Glutamatergic neuron (in vitro differentiated cells): Measurements from ENCODE around the gene IDS. TPM values are rescaled to one million over a fixed set of nuclear protein-coding genes. Genes with fewer than 3 reads are reported as not detected.
"Not testable (repeated sequence)": the region's sequence is repeated elsewhere in the genome, so short reads cannot be mapped to it uniquely, and the experiment has no call there.

ENCODE experiments used
- DNase-seq: peaks from one replicate; pipeline ENCODE4 v3.0.0; 2022
- H3K27ac Mint-ChIP-seq: one replicate; pipeline ENCODE4 v1.8.0; 2020; ENCODE audit warnings: mild to moderate bottlenecking, mixed read lengths, inconsistent platforms; ENCODE audit not compliant: unreplicated experiment
- H3K27me3 Mint-ChIP-seq: one replicate; pipeline ENCODE4 v1.8.0; 2020; ENCODE audit warnings: mild to moderate bottlenecking, moderate library complexity, mixed read lengths, inconsistent platforms; ENCODE audit not compliant: unreplicated experiment
- H3K36me3 Mint-ChIP-seq: one replicate; pipeline ENCODE4 v1.8.0; 2020; ENCODE audit warnings: mild to moderate bottlenecking, mixed read lengths, inconsistent platforms; ENCODE audit not compliant: unreplicated experiment
- H3K4me1 Mint-ChIP-seq: one replicate; pipeline ENCODE4 v1.8.0; 2020; ENCODE audit warnings: mild to moderate bottlenecking, low read depth, mixed read lengths, inconsistent platforms; ENCODE audit not compliant: unreplicated experiment
- H3K4me3 Mint-ChIP-seq: one replicate; pipeline ENCODE4 v1.8.0; 2020; ENCODE audit warnings: mild to moderate bottlenecking, mixed read lengths, inconsistent platforms; ENCODE audit not compliant: unreplicated experiment
- H3K9me3 Mint-ChIP-seq: one replicate; pipeline ENCODE4 v1.8.0; 2020; ENCODE audit warnings: mild to moderate bottlenecking, moderate library complexity, mixed read lengths, inconsistent platforms; ENCODE audit not compliant: unreplicated experiment
- total RNA-seq: library from RNA; stranded (reverse); fragmentation: NEBNext Ultra II Directional; extraction: Animal tissue kit (Norgen Biotek cat#: 25700); gene quantifications from one replicate; pipeline ENCODE4 v1.2.1, GENCODE V29; 2021; ENCODE audit not compliant: unreplicated experiment
- TF ChIP-seq, protein P1 (sequence below): fragments of 200-600 bp; sonication (generic); IDR thresholded peaks from one replicate; pipeline ENCODE4 v1.5.0; 2021; ENCODE audit not compliant: partially characterized antibody, unreplicated experiment

The IDS gene
- total RNA-seq, 1 donor from 2014 or later = 86.4 TPM

- DNase-seq, H3K27me3 Mint-ChIP-seq, H3K4me3 Mint-ChIP-seq, H3K4me1 Mint-ChIP-seq, H3K36me3 Mint-ChIP-seq, H3K27ac Mint-ChIP-seq, H3K9me3 Mint-ChIP-seq: not testable (repeated sequence)
Measured at GRCh38 chrX:149532868-149533267, 27.8 kb upstream of the IDS start.

DNA sequence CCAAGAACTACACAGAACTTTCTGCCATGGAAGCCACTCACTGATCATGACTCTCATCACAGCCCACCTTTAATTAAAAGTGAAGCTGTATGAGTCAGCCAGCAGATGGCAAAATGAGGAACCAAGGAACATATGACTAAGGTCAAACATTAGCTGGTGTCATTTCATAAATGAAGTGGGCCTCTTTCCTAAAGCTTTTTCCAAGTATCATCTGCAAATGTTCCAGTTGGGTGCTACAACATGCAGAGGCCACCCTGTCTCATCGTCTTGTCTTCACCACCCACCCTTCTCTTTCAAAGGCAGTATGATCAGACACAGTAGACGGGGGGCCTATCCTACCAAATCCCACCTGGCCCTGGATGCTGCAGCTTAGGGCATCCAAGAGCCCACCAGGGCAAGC, 26.5 kb upstream of the IDS start:
- peaks cover 2% of the 10 kb centered on the region for H3K9me3 Mint-ChIP-seq
- TF ChIP-seq, protein P1, sequence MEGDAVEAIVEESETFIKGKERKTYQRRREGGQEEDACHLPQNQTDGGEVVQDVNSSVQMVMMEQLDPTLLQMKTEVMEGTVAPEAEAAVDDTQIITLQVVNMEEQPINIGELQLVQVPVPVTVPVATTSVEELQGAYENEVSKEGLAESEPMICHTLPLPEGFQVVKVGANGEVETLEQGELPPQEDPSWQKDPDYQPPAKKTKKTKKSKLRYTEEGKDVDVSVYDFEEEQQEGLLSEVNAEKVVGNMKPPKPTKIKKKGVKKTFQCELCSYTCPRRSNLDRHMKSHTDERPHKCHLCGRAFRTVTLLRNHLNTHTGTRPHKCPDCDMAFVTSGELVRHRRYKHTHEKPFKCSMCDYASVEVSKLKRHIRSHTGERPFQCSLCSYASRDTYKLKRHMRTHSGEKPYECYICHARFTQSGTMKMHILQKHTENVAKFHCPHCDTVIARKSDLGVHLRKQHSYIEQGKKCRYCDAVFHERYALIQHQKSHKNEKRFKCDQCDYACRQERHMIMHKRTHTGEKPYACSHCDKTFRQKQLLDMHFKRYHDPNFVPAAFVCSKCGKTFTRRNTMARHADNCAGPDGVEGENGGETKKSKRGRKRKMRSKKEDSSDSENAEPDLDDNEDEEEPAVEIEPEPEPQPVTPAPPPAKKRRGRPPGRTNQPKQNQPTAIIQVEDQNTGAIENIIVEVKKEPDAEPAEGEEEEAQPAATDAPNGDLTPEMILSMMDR = no peak
- no peak for DNase-seq
- no peaks in the 10 kb centered on the region for H3K27me3 Mint-ChIP-seq
- no peaks in the 10 kb centered on the region for H3K36me3 Mint-ChIP-seq
- H3K4me3 Mint-ChIP-seq = no peak overlapping the region
- H3K27ac Mint-ChIP-seq = no peak overlapping the region
- H3K4me1 Mint-ChIP-seq = no peaks in the 10 kb centered on the region

DNA sequence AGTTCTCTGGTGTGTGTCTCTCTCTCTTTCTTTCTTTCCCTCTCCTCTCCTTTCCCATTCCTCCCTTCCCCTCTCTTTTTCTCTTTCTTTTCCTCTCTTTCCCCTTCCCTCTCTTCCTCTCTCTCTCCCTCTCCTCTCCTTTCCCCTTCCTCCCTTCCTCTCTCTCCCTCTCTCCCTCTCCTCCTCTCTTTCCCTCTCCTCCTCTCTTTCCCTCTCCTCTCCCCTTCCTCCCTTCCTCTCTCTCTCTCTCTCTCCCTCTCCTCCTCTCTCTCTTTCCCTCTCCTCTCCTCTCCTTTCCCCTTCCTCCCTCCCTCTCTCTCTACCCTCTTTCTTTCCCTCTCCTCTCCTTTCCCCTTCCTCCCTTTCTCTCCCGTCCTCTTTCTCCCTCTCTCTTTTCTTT, 23.3 kb upstream of the IDS start:
- Mint-ChIP-seq H3K36me3 (no peaks in the 10 kb centered on the region), H3K27ac (no peak overlapping the region), H3K9me3 (peaks cover 2% of the 10 kb centered on the region), H3K4me1 (no peaks in the 10 kb centered on the region), H3K4me3 (no peak overlapping the region), H3K27me3 (no peaks in the 10 kb centered on the region)
- no peak for DNase-seq
- TF ChIP-seq, protein P1 = no peak

- no peak for DNase-seq
- H3K27ac Mint-ChIP-seq = no peak overlapping the region
- H3K27me3 Mint-ChIP-seq = no peaks in the 10 kb centered on the region
- peaks cover 2% of the 10 kb centered on the region for H3K9me3 Mint-ChIP-seq
- H3K36me3 Mint-ChIP-seq = no peaks in the 10 kb centered on the region
- TF ChIP-seq, protein P1 = peak; percentile 48
- H3K4me3 Mint-ChIP-seq = no peak overlapping the region
- H3K4me1 Mint-ChIP-seq = no peaks in the 10 kb centered on the region
Measured at GRCh38 chrX:149527705-149528104, 22.6 kb upstream of the IDS start.

GRCh38 chrX:149526318-149527033, 21.4 kb upstream of the IDS start:
- not testable (repeated sequence) for H3K36me3 Mint-ChIP-seq, H3K4me3 Mint-ChIP-seq, H3K9me3 Mint-ChIP-seq, H3K27ac Mint-ChIP-seq, DNase-seq, H3K27me3 Mint-ChIP-seq, H3K4me1 Mint-ChIP-seq

DNA sequence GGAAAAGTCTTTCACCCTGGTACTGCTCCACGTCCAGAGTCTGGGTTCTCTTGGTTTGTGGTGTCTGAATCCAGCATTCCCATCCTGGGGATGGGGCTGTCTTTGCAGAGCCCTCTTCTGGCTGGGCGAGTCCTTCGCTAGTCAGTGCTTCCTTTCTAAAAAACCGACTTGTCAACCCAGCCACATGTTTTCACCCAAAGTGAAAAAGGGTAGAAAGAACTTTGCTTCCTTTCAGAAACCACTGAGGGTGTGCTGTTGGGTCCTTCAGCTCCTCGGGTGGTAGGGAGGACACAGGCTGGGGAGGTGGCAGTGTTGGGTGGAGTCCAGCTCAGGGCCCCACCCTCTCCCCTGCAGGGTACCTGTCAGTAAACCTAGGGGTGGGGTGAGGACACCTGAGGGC, 20.8 kb upstream of the IDS start:
- H3K27me3 Mint-ChIP-seq, H3K4me1 Mint-ChIP-seq, DNase-seq, H3K9me3 Mint-ChIP-seq, H3K27ac Mint-ChIP-seq, H3K4me3 Mint-ChIP-seq, H3K36me3 Mint-ChIP-seq: not testable (repeated sequence)

DNA sequence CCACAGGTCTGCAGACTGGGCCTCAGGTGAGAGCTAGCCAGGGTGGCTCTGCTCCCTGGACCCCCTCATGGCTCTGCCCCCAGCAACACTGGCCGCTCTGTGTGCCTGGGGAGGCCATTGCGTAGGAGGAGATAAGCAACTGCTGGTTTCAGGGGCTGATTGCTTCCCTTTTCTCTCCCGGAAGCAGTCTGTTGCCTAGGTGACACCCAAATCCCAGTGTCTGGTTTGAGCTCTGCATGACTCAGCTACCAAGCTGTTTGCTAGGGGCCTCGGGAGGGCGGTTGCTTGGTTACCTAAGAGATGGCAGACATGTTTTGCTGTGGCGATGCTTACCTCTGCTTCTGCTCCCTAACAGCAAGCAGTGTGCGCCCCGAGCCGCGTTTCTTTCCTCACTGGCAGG, 20.3 kb upstream of the IDS start:
- not testable (repeated sequence) for H3K4me1 Mint-ChIP-seq, H3K36me3 Mint-ChIP-seq, H3K27me3 Mint-ChIP-seq, H3K9me3 Mint-ChIP-seq, H3K4me3 Mint-ChIP-seq, H3K27ac Mint-ChIP-seq
- peak; percentile 28 for DNase-seq
